ENCODE measurements around the gene WRAP73. TPM values are rescaled to one million over a fixed set of nuclear protein-coding genes. Genes with fewer than 3 reads are reported as not detected.

Gene WRAP73
- polyA plus RNA-seq, 4 donors: 16.2 to 36.9 (median 29.3) TPM

DNA sequence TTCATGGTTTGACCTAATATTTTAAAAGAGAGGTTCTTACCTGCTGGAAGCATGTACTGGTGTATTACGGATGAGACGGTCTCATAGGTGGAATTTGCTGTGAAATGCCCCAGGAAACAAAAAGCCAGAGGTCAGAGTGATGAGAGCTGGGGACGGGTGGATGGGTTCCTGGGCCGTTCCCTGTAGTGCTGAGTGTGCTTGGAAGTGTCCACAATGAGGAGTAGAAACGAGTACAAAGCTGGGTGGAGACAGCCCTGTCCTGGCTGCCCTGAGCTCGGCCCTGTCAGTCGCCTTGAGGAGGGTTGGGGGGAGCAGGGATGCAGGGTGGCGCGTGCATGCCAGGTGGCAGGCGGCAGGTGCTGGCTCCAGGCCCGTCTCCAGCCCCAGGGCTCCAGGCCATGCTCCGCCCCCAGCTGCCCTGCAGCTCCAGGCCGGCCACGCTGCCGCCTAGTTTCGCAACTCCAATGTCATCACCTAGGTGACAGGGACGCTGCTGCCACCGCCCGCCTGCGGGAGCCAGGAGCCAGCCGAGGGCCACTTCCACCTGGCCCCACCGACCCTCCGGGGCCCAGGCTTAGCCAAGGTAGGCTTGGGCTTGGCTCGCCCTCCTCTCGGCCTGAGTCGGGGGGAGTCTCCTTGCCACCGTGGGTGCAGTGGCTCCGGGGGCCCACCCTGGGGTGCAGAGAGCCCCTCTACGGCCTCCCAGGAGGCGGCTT lies 18.8 kb upstream of the WRAP73 start:
- Histone ChIP-seq H3K27ac (ENCODE audit: low read depth in 1 of 3, low read length in 2 of 3) (no peak overlapping the region), H3K27me3 (ENCODE audit: control insufficient read depth in 3 of 3, insufficient read depth in 3 of 3, low read length in 3 of 3) (peaks cover 2 to 15% (median 4%) of the 10 kb centered on the region in 3 donors), H3K9me3 (ENCODE audit: control insufficient read depth in 2 of 2, insufficient read depth in 1 of 2, low read depth in 1 of 2, low read length in 1 of 2) (no peaks in the 10 kb centered on the region), H3K4me3 (ENCODE audit: low read depth in 1 of 3, low read length in 3 of 3) (no peak overlapping the region), H3K36me3 (ENCODE audit: control insufficient read depth in 3 of 3, insufficient read depth in 2 of 3, low read depth in 1 of 3, low read length in 3 of 3) (no peaks in the 10 kb centered on the region), H3K4me1 (ENCODE audit: control insufficient read depth in 3 of 3, insufficient read depth in 2 of 3, low read depth in 1 of 3, low read length in 2 of 3) (peaks cover 0 to 4% (median 2%) of the 10 kb centered on the region in 3 donors)
- 9 to 31% (median 21%) methylated on average over 24 to 30 of the region's 30 CpGs for WGBS, 3 donors
- DNase-seq (peak; percentile 87 to 89), FAIRE-seq (no peak)

DNA sequence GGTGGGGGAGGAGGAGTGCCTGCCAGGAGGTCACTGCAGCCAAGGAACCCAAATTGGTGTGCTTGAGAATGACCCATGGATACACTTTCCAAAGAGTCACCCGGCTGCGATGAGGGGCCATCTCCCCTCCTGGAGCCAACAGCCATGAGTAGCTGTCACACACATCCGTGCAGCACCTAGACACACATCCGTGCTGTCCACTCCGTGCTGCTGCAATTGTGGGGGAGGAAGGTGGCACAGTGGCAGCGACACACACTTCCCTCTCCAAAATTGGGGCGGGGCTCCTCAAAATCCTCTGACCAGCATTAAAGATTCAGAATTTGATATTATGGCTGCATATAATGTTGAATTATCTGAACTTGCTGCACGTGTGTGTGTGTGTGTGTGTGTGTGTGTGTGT lies 18.2 kb upstream of the WRAP73 start:
- FAIRE-seq: no peak
- Histone ChIP-seq H3K4me3 (ENCODE audit: low read depth in 1 of 3, low read length in 3 of 3) (no peak overlapping the region), H3K36me3 (ENCODE audit: control insufficient read depth in 3 of 3, insufficient read depth in 2 of 3, low read depth in 1 of 3, low read length in 3 of 3) (no peaks in the 10 kb centered on the region), H3K27ac (ENCODE audit: low read depth in 1 of 3, low read length in 2 of 3) (no peak overlapping the region), H3K27me3 (ENCODE audit: control insufficient read depth in 3 of 3, insufficient read depth in 3 of 3, low read length in 3 of 3) (peaks cover 2 to 15% (median 4%) of the 10 kb centered on the region in 3 donors), H3K9me3 (ENCODE audit: control insufficient read depth in 2 of 2, insufficient read depth in 1 of 2, low read depth in 1 of 2, low read length in 1 of 2) (no peaks in the 10 kb centered on the region), H3K4me1 (ENCODE audit: control insufficient read depth in 3 of 3, insufficient read depth in 2 of 3, low read depth in 1 of 3, low read length in 2 of 3) (peaks cover 0 to 4% (median 2%) of the 10 kb centered on the region in 3 donors)
- WGBS, 3 donors: 58 to 71% (median 64%) methylated on average over 8 of the region's 8 CpGs
- no peak for DNase-seq

- Histone ChIP-seq H3K9me3 (ENCODE audit: control insufficient read depth in 2 of 2, insufficient read depth in 1 of 2, low read depth in 1 of 2, low read length in 1 of 2) (no peaks in the 10 kb centered on the region), H3K36me3 (ENCODE audit: control insufficient read depth in 3 of 3, insufficient read depth in 2 of 3, low read depth in 1 of 3, low read length in 3 of 3) (no peaks in the 10 kb centered on the region), H3K4me3 (ENCODE audit: low read depth in 1 of 3, low read length in 3 of 3) (no peak overlapping the region), H3K27ac (ENCODE audit: low read depth in 1 of 3, low read length in 2 of 3) (no peak overlapping the region), H3K27me3 (ENCODE audit: control insufficient read depth in 3 of 3, insufficient read depth in 3 of 3, low read length in 3 of 3) (peaks cover 2 to 4% (median 3%) of the 10 kb centered on the region in 3 donors), H3K4me1 (ENCODE audit: control insufficient read depth in 3 of 3, insufficient read depth in 2 of 3, low read depth in 1 of 3, low read length in 2 of 3) (peaks cover 0 to 4% (median 2%) of the 10 kb centered on the region in 3 donors)
- 70 to 81% (median 71%) methylated on average over 14 of the region's 14 CpGs for WGBS, 3 donors
- FAIRE-seq (no peak), DNase-seq (no peak)
Observed at GRCh38 chr1:3664700-3665375, 14.9 kb upstream of the WRAP73 start.

GRCh38 chr1:3663999-3664699 lies 14.2 kb upstream of the WRAP73 start:
- H3K9me3 ChIP-seq (ENCODE audit: control insufficient read depth in 2 of 2, insufficient read depth in 1 of 2, low read depth in 1 of 2, low read length in 1 of 2): no peaks in the 10 kb centered on the region
- H3K4me3 ChIP-seq (ENCODE audit: low read depth in 1 of 3, low read length in 3 of 3): no peak overlapping the region
- no peaks in the 10 kb centered on the region for H3K36me3 ChIP-seq (ENCODE audit: control insufficient read depth in 3 of 3, insufficient read depth in 2 of 3, low read depth in 1 of 3, low read length in 3 of 3)
- FAIRE-seq (no peak), DNase-seq (no peak)
- no peak overlapping the region for H3K27ac ChIP-seq (ENCODE audit: low read depth in 1 of 3, low read length in 2 of 3)
- peaks cover 2 to 4% (median 3%) of the 10 kb centered on the region in 3 donors for H3K27me3 ChIP-seq (ENCODE audit: control insufficient read depth in 3 of 3, insufficient read depth in 3 of 3, low read length in 3 of 3)
- peaks cover 0 to 4% (median 2%) of the 10 kb centered on the region in 3 donors for H3K4me1 ChIP-seq (ENCODE audit: control insufficient read depth in 3 of 3, insufficient read depth in 2 of 3, low read depth in 1 of 3, low read length in 2 of 3)
- 62 to 78% (median 69%) methylated on average over 14 of the region's 14 CpGs for WGBS, 3 donors

DNA sequence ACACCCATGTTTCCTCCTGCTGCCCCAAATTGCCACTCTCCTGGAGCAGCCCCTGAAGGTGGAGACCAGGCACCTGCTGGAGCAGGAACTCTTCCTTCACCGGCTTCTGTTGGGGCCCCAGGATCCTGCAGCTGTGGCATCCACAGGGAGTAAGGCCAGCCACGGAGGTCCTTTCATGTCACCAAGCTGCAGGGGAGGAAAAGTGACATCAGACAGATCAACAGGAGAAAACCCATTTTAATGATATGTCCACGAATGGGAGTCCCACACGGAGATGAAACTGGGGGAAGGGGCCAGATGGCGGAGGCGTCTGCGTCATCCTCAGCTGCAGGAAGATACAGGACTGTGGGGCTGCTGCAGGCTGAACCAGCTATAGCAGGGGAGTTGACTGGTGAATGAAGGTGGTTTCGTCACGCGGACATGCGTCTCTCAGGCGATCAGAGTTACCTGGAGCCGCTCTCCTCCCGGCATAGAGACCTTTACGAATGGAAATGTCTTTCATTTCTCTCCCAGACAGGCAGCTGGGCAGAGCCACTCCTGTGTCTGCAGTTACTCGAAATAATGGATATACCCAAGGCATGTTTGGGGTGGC lies 12.3 kb upstream of the WRAP73 start:
- Histone ChIP-seq H3K36me3 (ENCODE audit: control insufficient read depth in 3 of 3, insufficient read depth in 2 of 3, low read depth in 1 of 3, low read length in 3 of 3) (no peaks in the 10 kb centered on the region), H3K27me3 (ENCODE audit: control insufficient read depth in 3 of 3, insufficient read depth in 3 of 3, low read length in 3 of 3) (peaks cover 0 to 10% (median 2%) of the 10 kb centered on the region in 3 donors), H3K27ac (ENCODE audit: low read depth in 1 of 3, low read length in 2 of 3) (no peak overlapping the region), H3K9me3 (ENCODE audit: control insufficient read depth in 2 of 2, insufficient read depth in 1 of 2, low read depth in 1 of 2, low read length in 1 of 2) (no peaks in the 10 kb centered on the region), H3K4me1 (ENCODE audit: control insufficient read depth in 3 of 3, insufficient read depth in 2 of 3, low read depth in 1 of 3, low read length in 2 of 3) (no peaks in the 10 kb centered on the region), H3K4me3 (ENCODE audit: low read depth in 1 of 3, low read length in 3 of 3) (no peak overlapping the region)
- WGBS, 3 donors: 83 to 89% (median 85%) methylated on average over 16 of the region's 16 CpGs
- FAIRE-seq (no peak), DNase-seq (no peak)

- FAIRE-seq: no peak
Observed at GRCh38 chr1:3661631-3662030, 11.7 kb upstream of the WRAP73 start.

DNA sequence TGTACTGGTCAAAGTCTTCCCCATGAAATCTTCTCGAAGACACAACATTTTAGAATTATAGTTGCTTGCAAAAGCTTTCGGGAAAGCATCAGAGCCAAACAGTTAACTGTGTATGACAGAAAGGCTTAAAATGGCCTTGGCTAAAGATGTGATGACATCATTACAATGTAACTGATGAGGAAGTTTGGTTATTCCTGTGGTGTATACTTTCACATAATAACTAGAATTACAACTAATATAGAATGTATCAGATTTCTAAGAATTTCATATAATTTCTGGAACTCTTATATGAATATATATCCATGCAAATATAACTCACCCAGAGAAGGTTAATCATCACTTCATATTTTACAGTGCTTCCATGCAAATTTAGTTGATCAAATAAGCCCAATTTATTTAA lies 10.8 kb upstream of the WRAP73 start:
- Histone ChIP-seq H3K36me3 (ENCODE audit: control insufficient read depth in 3 of 3, insufficient read depth in 2 of 3, low read depth in 1 of 3, low read length in 3 of 3) (no peaks in the 10 kb centered on the region), H3K9me3 (ENCODE audit: control insufficient read depth in 2 of 2, insufficient read depth in 1 of 2, low read depth in 1 of 2, low read length in 1 of 2) (no peaks in the 10 kb centered on the region), H3K27ac (ENCODE audit: low read depth in 1 of 3, low read length in 2 of 3) (no peak overlapping the region), H3K4me3 (ENCODE audit: low read depth in 1 of 3, low read length in 3 of 3) (no peak overlapping the region), H3K4me1 (ENCODE audit: control insufficient read depth in 3 of 3, insufficient read depth in 2 of 3, low read depth in 1 of 3, low read length in 2 of 3) (no peaks in the 10 kb centered on the region), H3K27me3 (ENCODE audit: control insufficient read depth in 3 of 3, insufficient read depth in 3 of 3, low read length in 3 of 3) (peaks cover 0 to 18% (median 0%) of the 10 kb centered on the region in 3 donors)
- WGBS, 3 donors: 73 to 84% (median 80%) methylated on average over 2 of the region's 2 CpGs
- DNase-seq (no peak), FAIRE-seq (no peak)

More at GRCh38 chr1:3661631-3662030, 11.7 kb upstream of the WRAP73 start:
- H3K4me3 ChIP-seq (ENCODE audit: low read depth in 1 of 3, low read length in 3 of 3): no peak overlapping the region
- no peak for DNase-seq
- WGBS, 3 donors: 94 to 95% (median 94%) methylated on average over 4 of the region's 4 CpGs
- peaks cover 0 to 12% (median 0%) of the 10 kb centered on the region in 3 donors for H3K27me3 ChIP-seq (ENCODE audit: control insufficient read depth in 3 of 3, insufficient read depth in 3 of 3, low read length in 3 of 3)
- no peak overlapping the region for H3K27ac ChIP-seq (ENCODE audit: low read depth in 1 of 3, low read length in 2 of 3)
- H3K9me3 ChIP-seq (ENCODE audit: control insufficient read depth in 2 of 2, insufficient read depth in 1 of 2, low read depth in 1 of 2, low read length in 1 of 2): no peaks in the 10 kb centered on the region
- H3K36me3 ChIP-seq (ENCODE audit: control insufficient read depth in 3 of 3, insufficient read depth in 2 of 3, low read depth in 1 of 3, low read length in 3 of 3): no peaks in the 10 kb centered on the region
- H3K4me1 ChIP-seq (ENCODE audit: control insufficient read depth in 3 of 3, insufficient read depth in 2 of 3, low read depth in 1 of 3, low read length in 2 of 3): no peaks in the 10 kb centered on the region

DNA sequence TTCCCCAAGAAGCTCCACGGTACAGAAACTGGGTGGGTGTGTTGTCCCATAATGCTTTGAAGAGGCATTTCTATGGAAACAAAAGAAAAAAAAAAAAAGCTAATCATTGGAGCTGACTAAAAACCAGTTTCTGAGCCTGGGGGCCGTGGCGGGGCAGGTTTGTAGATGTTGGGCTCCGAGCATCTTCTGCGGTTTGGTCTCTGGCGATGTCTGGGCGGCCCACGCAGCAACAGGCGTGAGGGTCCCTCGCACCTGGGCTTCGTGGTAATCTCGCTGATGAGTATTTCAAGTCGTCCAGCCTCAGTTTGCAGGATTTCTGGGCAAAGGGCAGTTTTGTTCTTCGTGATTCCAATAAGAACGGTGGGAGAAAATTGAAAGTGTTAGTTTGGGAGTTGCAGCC lies 9.2 kb upstream of the WRAP73 start:
- Histone ChIP-seq H3K9me3 (ENCODE audit: control insufficient read depth in 2 of 2, insufficient read depth in 1 of 2, low read depth in 1 of 2, low read length in 1 of 2) (no peaks in the 10 kb centered on the region), H3K4me3 (ENCODE audit: low read depth in 1 of 3, low read length in 3 of 3) (no peak overlapping the region), H3K4me1 (ENCODE audit: control insufficient read depth in 3 of 3, insufficient read depth in 2 of 3, low read depth in 1 of 3, low read length in 2 of 3) (no peaks in the 10 kb centered on the region), H3K27ac (ENCODE audit: low read depth in 1 of 3, low read length in 2 of 3) (no peak overlapping the region), H3K27me3 (ENCODE audit: control insufficient read depth in 3 of 3, insufficient read depth in 3 of 3, low read length in 3 of 3) (peaks cover 3 to 29% (median 6%) of the 10 kb centered on the region in 3 donors), H3K36me3 (ENCODE audit: control insufficient read depth in 3 of 3, insufficient read depth in 2 of 3, low read depth in 1 of 3, low read length in 3 of 3) (no peaks in the 10 kb centered on the region)
- FAIRE-seq (no peak), DNase-seq (no peak)
- 73 to 91% (median 76%) methylated on average over 15 of the region's 15 CpGs for WGBS, 3 donors
